HEK293 (cell line): ENCODE data around the gene ARL6IP5.

Source experiments
- CTCF ChIA-PET: fragments of 350-600 bp; formaldehyde crosslinking; extraction: SDS; loops from one replicate; lab custom pipeline; 2021; ENCODE audit warnings: antibody characterized with exemption; lab: Yijun Ruan, JAX
- POLR2A ChIA-PET: fragments of 300-600 bp; formaldehyde crosslinking; extraction: SDS; loops from one replicate; lab custom pipeline; 2020; ENCODE audit warnings: antibody characterized with exemption, inconsistent platforms; lab: Yijun Ruan, JAX
- H3K27ac ChIP-seq: fragments of 200-500 bp; sonication (Bioruptor generic); 2 replicates; pipeline ENCODE4 v1.5.1; 2014; ENCODE audit warnings: low read depth, low read length, control low read depth, inconsistent platforms; ENCODE audit errors: extremely low read depth
- H3K36me3 ChIP-seq, 2 experiments: fragments of 200-500 bp in 1 of 2; sonication (Bioruptor generic) in 1 of 2; 1 replicate in 1 of 2; 2 replicates in 1 of 2; pipeline ENCODE4 v1.5.1; 2014 to 2017; ENCODE audit warnings: inconsistent platforms in 2 of 2, low read length in 2 of 2; ENCODE audit not compliant: control insufficient read depth in 2 of 2, insufficient read depth in 1 of 2
- H3K4me1 ChIP-seq: fragments of 200-500 bp; sonication (Bioruptor generic); 2 replicates; pipeline ENCODE4 v1.5.1; 2014; ENCODE audit warnings: mild to moderate bottlenecking, low read length, inconsistent platforms; ENCODE audit not compliant: control insufficient read depth, insufficient read depth
- H3K4me3 ChIP-seq: 2 replicates; pipeline ENCODE4 v1.5.1; 2011; ENCODE audit warnings: low read depth, mild to moderate bottlenecking, control low read depth, low read length, moderate library complexity
- H3K9me3 ChIP-seq: fragments of 200-500 bp; sonication (Bioruptor generic); 2 replicates; pipeline ENCODE4 v1.5.1; 2014; ENCODE audit warnings: low read depth, low read length, inconsistent platforms; ENCODE audit not compliant: control insufficient read depth, insufficient read depth
- KLF9 ChIP-seq: fragments of 450-650 bp; formaldehyde crosslinking; IDR thresholded peaks from 2 replicates; pipeline ENCODE4 v1.5.1; 2016; ENCODE audit warnings: missing biosample characterization, missing genetic modification characterization, low read depth
- MEIS1 ChIP-seq: sonication (generic); formaldehyde crosslinking; IDR thresholded peaks from 2 replicates; pipeline ENCODE4 v1.8.1; 2022; ENCODE audit warnings: missing genetic modification reagents, mild to moderate bottlenecking, borderline replicate concordance
- MZF1 ChIP-seq: fragments of 450-650 bp; formaldehyde crosslinking; IDR thresholded peaks from 2 replicates; pipeline ENCODE4 v1.5.1; 2017; ENCODE audit warnings: missing biosample characterization, missing genetic modification characterization, borderline replicate concordance
- OVOL3 ChIP-seq: fragments of 450-650 bp; formaldehyde crosslinking; IDR thresholded peaks from 2 replicates; pipeline ENCODE4 v1.5.1; 2016; ENCODE audit warnings: missing biosample characterization, missing genetic modification characterization
- ZBTB20 ChIP-seq: fragments of 450-650 bp; formaldehyde crosslinking; IDR thresholded peaks from 2 replicates; pipeline ENCODE4 v1.5.1; 2016; ENCODE audit warnings: missing biosample characterization, missing genetic modification characterization
- ZEB2 ChIP-seq: fragments of 450-650 bp; formaldehyde crosslinking; IDR thresholded peaks from 2 replicates; pipeline ENCODE4 v1.5.1; 2016; ENCODE audit warnings: missing biosample characterization, missing genetic modification characterization
- ZFP69B ChIP-seq: fragments of 450-650 bp; formaldehyde crosslinking; IDR thresholded peaks from 2 replicates; pipeline ENCODE4 v1.5.1; 2016; ENCODE audit warnings: missing biosample characterization, missing genetic modification characterization
- ZNF221 ChIP-seq: fragments of 450-650 bp; formaldehyde crosslinking; IDR thresholded peaks from 2 replicates; pipeline ENCODE4 v1.5.1; 2017; ENCODE audit warnings: missing biosample characterization, missing genetic modification characterization, borderline replicate concordance
- ZNF23 ChIP-seq: fragments of 450-650 bp; formaldehyde crosslinking; IDR thresholded peaks from 2 replicates; pipeline ENCODE4 v1.5.1; 2016; ENCODE audit warnings: missing biosample characterization, missing genetic modification characterization, borderline replicate concordance
- ZNF248 ChIP-seq: fragments of 450-650 bp; formaldehyde crosslinking; IDR thresholded peaks from 2 replicates; pipeline ENCODE4 v1.5.1; 2017; ENCODE audit warnings: missing biosample characterization, missing genetic modification characterization
- ZNF335 ChIP-seq: fragments of 450-650 bp; formaldehyde crosslinking; conservative IDR thresholded peaks from 2 replicates; pipeline ENCODE4 v1.5.1; 2016; ENCODE audit warnings: missing biosample characterization, missing genetic modification characterization
- ZNF341 ChIP-seq: fragments of 450-650 bp; formaldehyde crosslinking; IDR thresholded peaks from 2 replicates; pipeline ENCODE4; 2016; ENCODE audit warnings: low read depth, missing biosample characterization, missing genetic modification characterization
- ZNF416 ChIP-seq: fragments of 450-650 bp; formaldehyde crosslinking; IDR thresholded peaks from 2 replicates; pipeline ENCODE4 v1.5.1; 2016; ENCODE audit warnings: missing biosample characterization, missing genetic modification characterization
- ZNF473 ChIP-seq: fragments of 450-650 bp; formaldehyde crosslinking; IDR thresholded peaks from 2 replicates; pipeline ENCODE4 v1.5.1; 2017; ENCODE audit warnings: missing biosample characterization, missing genetic modification characterization
- ZNF510 ChIP-seq: fragments of 450-650 bp; formaldehyde crosslinking; IDR thresholded peaks from 2 replicates; pipeline ENCODE4 v1.5.1; 2018; ENCODE audit warnings: mild to moderate bottlenecking, missing genetic modification characterization, missing biosample characterization; ENCODE audit not compliant: insufficient replicate concordance
- ZNF600 ChIP-seq: fragments of 450-650 bp; formaldehyde crosslinking; IDR thresholded peaks from 2 replicates; pipeline ENCODE4 v1.5.1; 2016; ENCODE audit warnings: missing biosample characterization, missing genetic modification characterization
- ZNF626 ChIP-seq: fragments of 450-650 bp; sonication (Bioruptor Pico); formaldehyde crosslinking; IDR thresholded peaks from 2 replicates; pipeline ENCODE4 v1.5.1; 2018; ENCODE audit warnings: missing biosample characterization, missing genetic modification characterization, inconsistent platforms
- ZNF692 ChIP-seq: fragments of 450-650 bp; formaldehyde crosslinking; IDR thresholded peaks from 2 replicates; pipeline ENCODE4 v1.5.1; 2016; ENCODE audit warnings: missing biosample characterization, missing genetic modification characterization
- ZNF707 ChIP-seq: fragments of 450-650 bp; formaldehyde crosslinking; IDR thresholded peaks from 2 replicates; pipeline ENCODE4 v1.5.1; 2016; ENCODE audit warnings: missing biosample characterization, missing genetic modification characterization
- ZNF76 ChIP-seq: fragments of 450-650 bp; formaldehyde crosslinking; IDR thresholded peaks from 2 replicates; pipeline ENCODE4; 2016; ENCODE audit warnings: low read depth, missing biosample characterization, missing genetic modification characterization, borderline replicate concordance
- ZNF837 ChIP-seq: fragments of 450-650 bp; formaldehyde crosslinking; IDR thresholded peaks from 2 replicates; pipeline ENCODE4 v1.5.1; 2016; ENCODE audit warnings: missing biosample characterization, missing genetic modification characterization
- TF ChIP-seq, protein P1 (sequence below): fragments of 450-650 bp; formaldehyde crosslinking; IDR thresholded peaks from 2 replicates; pipeline ENCODE4; 2016; ENCODE audit warnings: missing biosample characterization, missing genetic modification characterization
- TF ChIP-seq, protein P2 (sequence below): fragments of 450-650 bp; formaldehyde crosslinking; IDR thresholded peaks from 2 replicates; pipeline ENCODE4 v1.5.1; 2016; ENCODE audit warnings: missing biosample characterization, missing genetic modification characterization

Gene ARL6IP5

GRCh38 chr3:69121513-69121912 lies 36.8 kb downstream of the ARL6IP5 start:
- Histone ChIP-seq H3K9me3 (no peaks in the 10 kb centered on the region), H3K36me3 (no peaks in the 10 kb centered on the region), H3K4me1 (no peaks in the 10 kb centered on the region), H3K27ac (no peak overlapping the region), H3K4me3 (no peak overlapping the region)
- TF ChIP-seq ZNF335 (tag by site-specific recombination) (no peak), ZEB2 (tag by site-specific recombination) (no peak)
- ChIA-PET CTCF (interaction anchor here (0.6 to 4.1 kb wide), 24 partner anchors 9 to 547 kb away, joined by 3 to 42 read pairs (median 4); partner anchors contain the start of gene ARL6IP5), POLR2A (no interaction called here)

GRCh38 chr3:69121950-69122349 lies 37.2 kb downstream of the ARL6IP5 start:
- CTCF ChIA-PET: interaction anchor here (0.6 to 4.1 kb wide), 18 partner anchors 9 to 667 kb away, joined by 3 to 42 read pairs (median 4); partner anchors contain the start of gene ARL6IP5
- POLR2A ChIA-PET: no interaction called here
- Histone ChIP-seq H3K4me1 (no peaks in the 10 kb centered on the region), H3K36me3 (no peaks in the 10 kb centered on the region), H3K4me3 (no peak overlapping the region), H3K9me3 (no peaks in the 10 kb centered on the region), H3K27ac (no peak overlapping the region)
- no peak for TF ChIP-seq ZFP69B (tag by site-specific recombination)
- TF ChIP-seq ZNF600: no peak
- no peak for TF ChIP-seq KLF9 (tag by site-specific recombination)
- no peak for TF ChIP-seq ZNF416 (tag by site-specific recombination)
- no peak for TF ChIP-seq ZBTB20 (tag by site-specific recombination)
- TF ChIP-seq ZNF837: no peak
- TF ChIP-seq ZNF221 (tag by site-specific recombination): no peak

DNA sequence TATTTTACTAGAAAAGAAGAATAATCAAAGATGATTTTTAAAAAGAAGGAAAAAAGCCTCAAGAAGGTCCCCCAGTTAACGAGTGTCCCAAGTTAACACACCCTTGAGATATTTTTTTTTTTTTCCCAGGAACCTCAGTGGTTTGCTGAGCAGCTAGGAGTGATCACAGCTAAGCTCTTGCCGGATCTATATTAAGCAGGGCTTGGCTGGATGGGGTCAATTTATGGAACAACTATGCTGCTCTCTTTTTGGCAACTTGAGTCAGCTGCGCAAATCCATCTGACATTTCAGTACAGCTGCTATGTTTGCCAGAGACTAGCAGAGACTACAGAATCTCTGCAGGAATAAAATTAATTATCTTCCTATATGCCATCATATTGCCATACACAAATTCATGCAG lies 37.7 kb downstream of the ARL6IP5 start, which contains the start of gene LMOD3:
TSS of gene LMOD3 (minus strand) at position 193 of the 400 bp plus-strand sequence. CDS start 209 bp downstream, outside the sequence.
- ChIA-PET POLR2A (no interaction called here), CTCF (interaction anchor here (0.6 to 0.7 kb wide), 2 partner anchors 553 to 666 kb away, joined by 3 read pairs; no protein-coding TSS in a partner anchor)
- TF ChIP-seq OVOL3 (tag by site-specific recombination): no peak
- TF ChIP-seq ZNF692 (tag by site-specific recombination): no peak
- TF ChIP-seq ZNF248: no peak
- no peak for TF ChIP-seq ZNF341 (tag by site-specific recombination)
- no peak for TF ChIP-seq ZNF473 (tag by site-specific recombination)
- TF ChIP-seq MEIS1: no peak
- TF ChIP-seq ZNF76: no peak
- TF ChIP-seq, protein P1, sequence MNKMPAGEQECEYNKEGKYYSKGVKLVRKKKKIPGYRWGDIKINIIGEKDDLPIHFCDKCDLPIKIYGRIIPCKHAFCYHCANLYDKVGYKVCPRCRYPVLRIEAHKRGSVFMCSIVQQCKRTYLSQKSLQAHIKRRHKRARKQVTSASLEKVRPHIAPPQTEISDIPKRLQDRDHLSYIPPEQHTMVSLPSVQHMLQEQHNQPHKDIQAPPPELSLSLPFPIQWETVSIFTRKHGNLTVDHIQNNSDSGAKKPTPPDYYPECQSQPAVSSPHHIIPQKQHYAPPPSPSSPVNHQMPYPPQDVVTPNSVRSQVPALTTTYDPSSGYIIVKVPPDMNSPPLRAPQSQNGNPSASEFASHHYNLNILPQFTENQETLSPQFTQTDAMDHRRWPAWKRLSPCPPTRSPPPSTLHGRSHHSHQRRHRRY (tag by site-specific recombination): no peak
- TF ChIP-seq MZF1 (tag by site-specific recombination): no peak
- TF ChIP-seq ZNF707 (tag by site-specific recombination): no peak
- TF ChIP-seq ZNF626 (tag by site-specific recombination): no peak
- TF ChIP-seq ZNF510 (tag by site-specific recombination): no peak
- TF ChIP-seq, protein P2, sequence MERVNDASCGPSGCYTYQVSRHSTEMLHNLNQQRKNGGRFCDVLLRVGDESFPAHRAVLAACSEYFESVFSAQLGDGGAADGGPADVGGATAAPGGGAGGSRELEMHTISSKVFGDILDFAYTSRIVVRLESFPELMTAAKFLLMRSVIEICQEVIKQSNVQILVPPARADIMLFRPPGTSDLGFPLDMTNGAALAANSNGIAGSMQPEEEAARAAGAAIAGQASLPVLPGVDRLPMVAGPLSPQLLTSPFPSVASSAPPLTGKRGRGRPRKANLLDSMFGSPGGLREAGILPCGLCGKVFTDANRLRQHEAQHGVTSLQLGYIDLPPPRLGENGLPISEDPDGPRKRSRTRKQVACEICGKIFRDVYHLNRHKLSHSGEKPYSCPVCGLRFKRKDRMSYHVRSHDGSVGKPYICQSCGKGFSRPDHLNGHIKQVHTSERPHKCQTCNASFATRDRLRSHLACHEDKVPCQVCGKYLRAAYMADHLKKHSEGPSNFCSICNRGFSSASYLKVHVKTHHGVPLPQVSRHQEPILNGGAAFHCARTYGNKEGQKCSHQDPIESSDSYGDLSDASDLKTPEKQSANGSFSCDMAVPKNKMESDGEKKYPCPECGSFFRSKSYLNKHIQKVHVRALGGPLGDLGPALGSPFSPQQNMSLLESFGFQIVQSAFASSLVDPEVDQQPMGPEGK (tag by site-specific recombination): no peak
- TF ChIP-seq ZNF23 (tag by site-specific recombination): no peak
- no peak within 1 kb of the TSS for H3K4me3 ChIP-seq
- no peaks in the 10 kb centered on the region for H3K9me3 ChIP-seq
- no peaks in the 10 kb centered on the region for H3K4me1 ChIP-seq
- H3K36me3 ChIP-seq: no peaks in the 10 kb centered on the region
- no peak within 1 kb of the TSS for H3K27ac ChIP-seq
